Adrenal gland (tissue), 5 donors: ENCODE results near the gene TBKBP1.

Source experiments
- CTCF ChIP-seq, 6 experiments: fragments of 450-650 bp in 4 of 6; fragments of 200-600 bp in 2 of 6; sonication (generic) in 1 of 6; IDR thresholded peaks; 1 replicate in 5 of 6; 2 replicates in 1 of 6; pipeline versions ENCODE4 v1.5.1 to v1.8.0; 2016 to 2021; ENCODE audit warnings: antibody characterized with exemption in 6 of 6, mild to moderate bottlenecking in 2 of 6, moderate library complexity in 1 of 6
- POLR2A ChIP-seq, 2 donors: fragments of 450-650 bp; IDR thresholded peaks; one replicate each; pipeline ENCODE4 v1.6.1; 2017; ENCODE audit warnings: antibody characterized with exemption in 2 of 2, mild to moderate bottlenecking in 2 of 2, moderate library complexity in 1 of 2
- donor health status: DM: no; HTN: no; CAD: no.

- no peak for TF ChIP-seq CTCF (IDR thresholded peaks at IDR 0.05)
- TF ChIP-seq POLR2A (IDR thresholded peaks at IDR 0.05), result no peak
Measured at GRCh38 chr17:47686276-47686635, 7.7 kb upstream of the TBKBP1 start.
